Nephron (organoid): ENCODE measurements around the gene ADGRB3.
"Not testable (repeated sequence)": the region's sequence is repeated elsewhere in the genome, so short reads cannot be mapped to it uniquely, and the experiment has no call there.

Experiments used
- H3K27ac Mint-ChIP-seq, 3 experiments: 2 replicates each; pipeline ENCODE4 v1.8.0; 2020; ENCODE audit warnings: mixed read lengths in 3 of 3, mild to moderate bottlenecking in 2 of 3, moderate library complexity in 1 of 3
- H3K27me3 Mint-ChIP-seq: 2 replicates; pipeline ENCODE4 v1.8.0; 2021; ENCODE audit warnings: low read depth, mild to moderate bottlenecking, moderate library complexity, mixed read lengths
- H3K36me3 Mint-ChIP-seq: 2 replicates; pipeline ENCODE4 v1.8.0; 2020; ENCODE audit warnings: low read depth, mixed read lengths
- H3K4me1 Mint-ChIP-seq: 2 replicates; pipeline ENCODE4 v1.8.0; 2020; ENCODE audit warnings: mixed read lengths
- H3K4me3 Mint-ChIP-seq, 3 experiments: 2 replicates each; pipeline ENCODE4 v1.8.0; 2020; ENCODE audit warnings: mild to moderate bottlenecking in 3 of 3, mixed read lengths in 3 of 3, moderate library complexity in 2 of 3
- H3K9me3 Mint-ChIP-seq: 2 replicates; pipeline ENCODE4 v1.8.0; 2020; ENCODE audit warnings: mixed read lengths
- CTCF ChIP-seq, 3 experiments: fragments of 200-600 bp; sonication (generic); IDR thresholded peaks; one replicate each; pipeline ENCODE4 v1.5.0; 2021; ENCODE audit warnings: antibody characterized with exemption in 3 of 3; ENCODE audit not compliant: unreplicated experiment in 3 of 3

The ADGRB3 gene

GRCh38 chr6:69284176-69284730 lies 649.2 kb downstream of the ADGRB3 start:
- no peak overlapping the region for H3K27ac Mint-ChIP-seq
- H3K4me1 Mint-ChIP-seq = peaks cover 10% of the 10 kb centered on the region
- no peaks in the 10 kb centered on the region for H3K36me3 Mint-ChIP-seq
- TF ChIP-seq CTCF (IDR thresholded peaks at IDR 0.05; ENCODE audit: unreplicated experiment in 3 of 3) = no peak
- H3K4me3 Mint-ChIP-seq = no peak overlapping the region
- H3K27me3 Mint-ChIP-seq = no peaks in the 10 kb centered on the region
- no peaks in the 10 kb centered on the region for H3K9me3 Mint-ChIP-seq

- no peak for TF ChIP-seq CTCF (IDR thresholded peaks at IDR 0.05; ENCODE audit: unreplicated experiment in 3 of 3)
- Mint-ChIP-seq H3K4me3 (no peak overlapping the region), H3K9me3 (no peaks in the 10 kb centered on the region), H3K36me3 (no peaks in the 10 kb centered on the region), H3K27me3 (no peaks in the 10 kb centered on the region), H3K4me1 (peaks cover 4% of the 10 kb centered on the region), H3K27ac (no peak overlapping the region)
These were observed 650.0 kb downstream of the ADGRB3 start for GRCh38 chr6:69285054-69285453.

GRCh38 chr6:69286331-69286730 lies 651.2 kb downstream of the ADGRB3 start:
- no peak for TF ChIP-seq CTCF (IDR thresholded peaks at IDR 0.05; ENCODE audit: unreplicated experiment in 3 of 3)
- no peak overlapping the region for H3K27ac Mint-ChIP-seq
- no peaks in the 10 kb centered on the region for H3K9me3 Mint-ChIP-seq
- no peak overlapping the region for H3K4me3 Mint-ChIP-seq
- H3K36me3 Mint-ChIP-seq = no peaks in the 10 kb centered on the region
- no peaks in the 10 kb centered on the region for H3K4me1 Mint-ChIP-seq
- no peaks in the 10 kb centered on the region for H3K27me3 Mint-ChIP-seq

GRCh38 chr6:69288198-69288597 lies 653.1 kb downstream of the ADGRB3 start:
- not testable (repeated sequence) for H3K9me3 Mint-ChIP-seq, H3K4me3 Mint-ChIP-seq, H3K27me3 Mint-ChIP-seq, H3K27ac Mint-ChIP-seq, H3K4me1 Mint-ChIP-seq, H3K36me3 Mint-ChIP-seq

GRCh38 chr6:69289689-69290495 lies 654.8 kb downstream of the ADGRB3 start:
- H3K36me3 Mint-ChIP-seq = no peaks in the 10 kb centered on the region
- H3K9me3 Mint-ChIP-seq = no peaks in the 10 kb centered on the region
- TF ChIP-seq CTCF (IDR thresholded peaks at IDR 0.05; ENCODE audit: unreplicated experiment in 3 of 3) = no peak
- no peaks in the 10 kb centered on the region for H3K27me3 Mint-ChIP-seq
- no peaks in the 10 kb centered on the region for H3K4me1 Mint-ChIP-seq
- H3K27ac Mint-ChIP-seq = peak overlapping the region in 1 of 3 experiments; percentile 1
- no peak overlapping the region for H3K4me3 Mint-ChIP-seq

- H3K27me3 Mint-ChIP-seq = no peaks in the 10 kb centered on the region
- no peak overlapping the region for H3K27ac Mint-ChIP-seq
- H3K4me3 Mint-ChIP-seq = no peak overlapping the region
- no peaks in the 10 kb centered on the region for H3K9me3 Mint-ChIP-seq
- no peaks in the 10 kb centered on the region for H3K36me3 Mint-ChIP-seq
- no peak for TF ChIP-seq CTCF (IDR thresholded peaks at IDR 0.05; ENCODE audit: unreplicated experiment in 3 of 3)
- H3K4me1 Mint-ChIP-seq = no peaks in the 10 kb centered on the region
These were observed 658.4 kb downstream of the ADGRB3 start for GRCh38 chr6:69293471-69293870.
